ENCODE data around the gene KLHL28.

Gene KLHL28

DNA sequence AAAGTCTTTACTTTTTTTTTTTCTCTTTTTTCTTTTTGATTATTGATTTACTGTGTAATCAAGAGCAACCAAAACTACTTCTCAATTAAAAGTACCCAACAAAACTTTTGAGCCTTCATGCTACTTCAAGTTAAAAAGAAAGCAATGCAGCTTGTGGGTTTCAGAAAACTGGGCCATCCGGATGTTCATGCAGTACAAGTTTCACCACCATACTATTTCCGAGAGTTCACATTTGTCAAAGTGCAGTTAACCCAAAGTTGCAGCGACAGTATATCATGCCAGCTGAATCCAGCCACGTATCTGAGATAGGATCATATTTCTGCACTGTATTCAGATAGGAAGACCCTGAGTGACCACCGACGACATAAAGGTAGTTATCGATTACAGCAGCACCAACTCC lies 33.0 kb downstream of the KLHL28 start:
- H3K4me3 ChIP-seq (ENCODE audit: low read length): no peak overlapping the region
- peaks cover 5% of the 10 kb centered on the region for H3K36me3 ChIP-seq (replicated peaks; ENCODE audit: low read depth, low read length)
- 0 out of 2 replicates have a peak, but pooled peaks cover 4% of the 10 kb centered on the region for H3K4me1 ChIP-seq (ENCODE audit: low read length)
- no peaks in the 10 kb centered on the region for H4K20me1 ChIP-seq (ENCODE audit: insufficient read depth, low read length)
- H2AFZ ChIP-seq (ENCODE audit: low read depth, low read length): no peak overlapping the region
- H3K79me2 ChIP-seq (ENCODE audit: low read length): no peaks in the 10 kb centered on the region
- no peaks in the 10 kb centered on the region for H3K27me3 ChIP-seq (ENCODE audit: low read depth, low read length)
- H3K9ac ChIP-seq (ENCODE audit: low read length): no peak overlapping the region
- TF ChIP-seq CTCF (IDR thresholded peaks at IDR 0.05; ENCODE audit: low read depth, low read length) (no peak), EZH2phosphoT487 (IDR thresholded peaks at IDR 0.05; ENCODE audit: low read depth) (no peak)
- H3K9me3 ChIP-seq (ENCODE audit: insufficient read depth, low read length): no peaks in the 10 kb centered on the region
- H3K27ac ChIP-seq (ENCODE audit: low read length): no peak overlapping the region
- H3K4me2 ChIP-seq (ENCODE audit: low read length): no peak overlapping the region

- no peak overlapping the region for H2AFZ ChIP-seq (ENCODE audit: low read depth, low read length)
- no peaks in the 10 kb centered on the region for H3K27me3 ChIP-seq (ENCODE audit: low read depth, low read length)
- no peaks in the 10 kb centered on the region for H3K4me1 ChIP-seq (ENCODE audit: low read length)
- H3K79me2 ChIP-seq (ENCODE audit: low read length): no peaks in the 10 kb centered on the region
- no peak overlapping the region for H3K27ac ChIP-seq (ENCODE audit: low read length)
- H3K4me3 ChIP-seq (ENCODE audit: low read length): no peak overlapping the region
- TF ChIP-seq CTCF (IDR thresholded peaks at IDR 0.05; ENCODE audit: low read depth, low read length) (no peak), EZH2phosphoT487 (IDR thresholded peaks at IDR 0.05; ENCODE audit: low read depth) (no peak)
- H3K9ac ChIP-seq (ENCODE audit: low read length): no peak overlapping the region
- H3K9me3 ChIP-seq (ENCODE audit: insufficient read depth, low read length): no peaks in the 10 kb centered on the region
- no peak overlapping the region for H3K4me2 ChIP-seq (ENCODE audit: low read length)
- H4K20me1 ChIP-seq (ENCODE audit: insufficient read depth, low read length): no peaks in the 10 kb centered on the region
- no peaks in the 10 kb centered on the region for H3K36me3 ChIP-seq (replicated peaks; ENCODE audit: low read depth, low read length)
Measured at GRCh38 chr14:44914849-44915248, 46.9 kb downstream of the KLHL28 start.

DNA sequence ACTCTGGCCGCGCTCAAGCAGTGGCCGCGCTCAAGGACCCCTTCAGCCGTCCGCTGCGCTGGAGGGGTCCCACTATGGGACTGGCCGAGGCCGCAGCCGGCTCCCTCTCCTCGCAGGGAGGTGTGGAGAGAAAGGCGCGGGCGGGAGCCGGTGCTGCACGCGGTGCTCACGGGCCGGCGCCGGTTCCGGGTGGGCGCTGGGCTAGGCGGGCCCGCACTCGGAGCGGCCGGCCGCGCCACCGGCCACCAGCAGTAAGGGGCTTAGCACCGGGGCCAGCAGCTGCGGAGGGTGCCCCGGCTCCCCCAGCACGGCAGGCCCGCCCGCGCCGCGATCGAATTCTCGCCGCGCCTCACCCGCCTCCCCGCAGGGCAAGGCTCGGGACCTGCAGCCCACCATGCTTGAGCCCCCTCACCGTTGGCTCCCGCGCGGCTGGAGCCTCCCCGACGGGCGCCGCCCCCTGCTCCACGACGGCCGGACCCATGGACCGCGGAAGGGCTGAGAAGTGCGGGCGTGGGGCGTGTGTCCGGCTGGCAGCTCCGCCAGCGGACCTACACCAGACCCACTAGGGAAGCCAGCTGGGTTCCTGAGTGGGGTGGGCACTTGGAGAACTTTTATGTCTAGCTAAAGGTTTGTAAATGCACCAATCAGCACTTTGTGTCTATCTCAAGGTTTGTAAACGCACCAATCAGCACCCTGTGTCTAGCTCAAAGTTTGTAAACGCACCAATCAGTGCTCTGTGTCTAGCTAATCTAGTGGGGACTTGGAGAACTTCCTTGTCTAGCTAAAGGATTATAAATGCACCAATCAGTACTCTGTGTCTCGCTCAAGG lies 49.5 kb downstream of the KLHL28 start:
- Histone ChIP-seq H4K20me1 (ENCODE audit: insufficient read depth, low read length) (no peaks in the 10 kb centered on the region), H3K9ac (ENCODE audit: low read length) (no peak overlapping the region), H2AFZ (ENCODE audit: low read depth, low read length) (no peak overlapping the region), H3K4me2 (ENCODE audit: low read length) (no peak overlapping the region), H3K9me3 (ENCODE audit: insufficient read depth, low read length) (no peaks in the 10 kb centered on the region), H3K27ac (ENCODE audit: low read length) (no peak overlapping the region), H3K4me1 (ENCODE audit: low read length) (no peaks in the 10 kb centered on the region), H3K4me3 (ENCODE audit: low read length) (no peak overlapping the region), H3K36me3 (replicated peaks; ENCODE audit: low read depth, low read length) (no peaks in the 10 kb centered on the region), H3K27me3 (ENCODE audit: low read depth, low read length) (no peaks in the 10 kb centered on the region), H3K79me2 (ENCODE audit: low read length) (no peaks in the 10 kb centered on the region)
- TF ChIP-seq CTCF (IDR thresholded peaks at IDR 0.05; ENCODE audit: low read depth, low read length) (no peak), EZH2phosphoT487 (IDR thresholded peaks at IDR 0.05; ENCODE audit: low read depth) (no peak)

- H3K4me2 ChIP-seq (ENCODE audit: low read length): no peak overlapping the region
- H3K9ac ChIP-seq (ENCODE audit: low read length): no peak overlapping the region
- no peak for TF ChIP-seq CTCF (IDR thresholded peaks at IDR 0.05; ENCODE audit: low read depth, low read length)
- no peak for TF ChIP-seq EZH2phosphoT487 (IDR thresholded peaks at IDR 0.05; ENCODE audit: low read depth)
- H2AFZ ChIP-seq (ENCODE audit: low read depth, low read length): no peak overlapping the region
- no peaks in the 10 kb centered on the region for H3K79me2 ChIP-seq (ENCODE audit: low read length)
- no peaks in the 10 kb centered on the region for H3K9me3 ChIP-seq (ENCODE audit: insufficient read depth, low read length)
- H4K20me1 ChIP-seq (ENCODE audit: insufficient read depth, low read length): no peaks in the 10 kb centered on the region
- H3K4me1 ChIP-seq (ENCODE audit: low read length): no peaks in the 10 kb centered on the region
- no peak overlapping the region for H3K27ac ChIP-seq (ENCODE audit: low read length)
- no peak overlapping the region for H3K4me3 ChIP-seq (ENCODE audit: low read length)
- no peaks in the 10 kb centered on the region for H3K36me3 ChIP-seq (replicated peaks; ENCODE audit: low read depth, low read length)
- no peaks in the 10 kb centered on the region for H3K27me3 ChIP-seq (ENCODE audit: low read depth, low read length)
Measured at GRCh38 chr14:44910821-44911220, 50.9 kb downstream of the KLHL28 start.
